ACHN (cell line): ENCODE results near the gene LRBA.
"Not testable (repeated sequence)": the region's sequence is repeated elsewhere in the genome, so short reads cannot be mapped to it uniquely, and the experiment has no call there.

Experiments used
- DNase-seq: peaks from one replicate; pipeline ENCODE4 v3.0.0-alpha.2; 2015
- in situ Hi-C: cut with HindIII; loops from 2 replicates; pipeline ENCODE4 v1.10.0; 2017; ENCODE audit warnings: low sequenced_read_pairs, low pct_ligation_motif_present, low pct_unique_long_range_greater_than_20kb

LRBA gene

DNA sequence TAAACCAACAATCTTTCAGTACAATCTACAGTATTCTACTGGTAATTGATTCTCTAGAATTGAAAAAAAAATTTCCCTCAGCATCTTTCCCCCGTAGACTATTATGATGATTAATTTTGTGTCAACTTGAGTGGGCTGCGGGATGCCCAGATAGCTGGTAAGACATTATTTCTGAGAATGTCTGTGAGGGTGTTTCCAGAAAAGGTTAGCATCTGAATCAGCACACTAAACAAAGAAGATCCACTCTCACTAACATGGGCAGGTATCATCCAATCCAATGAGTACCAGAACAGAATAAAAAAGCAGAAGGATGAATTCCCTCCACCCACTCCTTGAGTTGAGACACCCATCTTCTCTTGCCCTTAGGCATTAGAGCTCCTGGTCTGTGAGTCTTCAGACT is 619.2 kb downstream of the LRBA start:
- in situ Hi-C loops = no loop called here
- DNase-seq = no peak

DNA sequence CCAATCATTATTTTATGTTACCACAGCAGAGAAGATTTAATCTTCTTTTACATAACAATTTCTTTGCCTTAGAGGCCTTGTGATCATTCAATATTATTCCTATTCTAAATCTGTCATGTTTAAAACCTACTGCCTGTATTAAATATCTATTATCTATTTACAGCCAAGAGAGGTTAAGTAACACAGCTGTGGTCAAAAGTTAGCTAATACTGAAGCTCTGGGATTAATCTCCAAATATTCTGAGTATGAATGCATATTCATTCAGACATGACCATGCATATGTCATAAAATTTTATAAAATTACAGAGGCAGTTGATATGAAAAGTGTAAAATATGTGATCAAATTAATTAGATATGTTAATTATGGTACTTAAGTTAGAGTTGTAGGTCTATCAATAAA is 621.0 kb downstream of the LRBA start:
- in situ Hi-C loops = no loop called here
- DNase-seq = no peak

DNA sequence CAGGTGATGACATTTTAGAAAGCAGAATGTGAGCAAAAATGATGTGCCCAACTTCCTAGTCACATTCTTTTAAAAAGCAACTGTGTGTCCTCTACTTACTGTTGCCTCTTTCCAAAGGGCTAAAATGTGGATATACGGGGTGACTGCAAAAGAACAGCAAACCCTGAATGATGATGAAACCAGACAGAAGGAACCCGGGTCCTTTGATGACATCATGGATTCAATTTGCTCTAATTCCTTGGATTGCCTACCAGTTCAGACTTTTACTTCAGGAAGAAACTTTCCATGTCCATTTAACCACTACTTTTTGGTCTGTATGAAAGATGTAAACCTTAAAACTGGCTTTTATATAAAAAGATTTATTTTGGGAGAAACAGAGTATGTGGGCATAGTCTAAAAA is 624.0 kb downstream of the LRBA start:
- in situ Hi-C loops = no loop called here
- no peak for DNase-seq

DNA sequence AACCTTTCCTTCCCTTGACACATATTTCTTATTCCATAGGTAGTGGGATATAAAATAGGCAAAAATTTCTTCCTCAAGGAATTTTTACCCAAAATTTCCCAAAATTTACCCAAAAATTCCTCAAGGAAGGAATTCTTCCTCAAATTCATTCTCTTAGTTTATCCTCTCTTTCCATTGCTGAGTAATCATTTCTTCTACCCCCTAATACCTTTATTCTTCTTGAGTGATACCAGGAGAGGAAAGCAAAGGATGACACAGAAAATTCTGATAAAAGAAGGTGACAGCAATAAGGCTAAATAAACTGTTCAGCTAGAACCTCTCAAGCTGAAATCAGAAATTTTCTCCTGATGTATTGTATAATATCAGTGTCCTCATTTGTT is 624.6 kb downstream of the LRBA start:
- in situ Hi-C loops = no loop called here

DNA sequence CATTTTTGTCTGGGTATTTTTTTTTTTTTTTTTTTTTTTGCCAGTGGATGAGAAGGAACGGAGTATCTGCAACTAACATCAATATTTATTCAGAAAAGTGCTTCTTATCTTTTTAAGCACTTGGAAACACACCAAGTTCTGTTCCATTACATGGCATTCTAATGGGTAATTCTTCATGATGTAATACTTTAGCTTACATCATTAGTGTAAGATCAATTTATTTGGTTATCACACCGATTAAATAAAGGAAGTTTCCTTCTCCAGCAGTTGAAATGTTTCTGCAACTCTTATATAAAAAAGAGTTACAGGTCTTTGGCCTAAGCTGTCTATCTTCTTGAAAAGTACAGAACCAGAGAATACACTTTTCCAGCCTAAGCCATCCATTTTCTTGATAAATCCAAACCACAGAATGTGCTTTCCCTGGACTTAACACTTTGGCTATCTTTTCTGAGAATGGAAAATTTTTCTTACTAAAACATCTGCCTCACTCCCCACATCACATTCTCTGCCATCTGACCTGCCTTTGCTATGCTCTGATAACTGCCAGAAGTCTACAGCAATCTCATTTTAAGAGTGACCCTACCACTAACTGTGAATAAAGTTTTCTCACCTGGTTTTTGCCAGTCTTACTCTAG is 625.1 kb downstream of the LRBA start:
- in situ Hi-C loops = no loop called here
- DNase-seq = no peak

More for the DNA sequence above, 624.6 kb downstream of the LRBA start:
- no peak for DNase-seq

DNA sequence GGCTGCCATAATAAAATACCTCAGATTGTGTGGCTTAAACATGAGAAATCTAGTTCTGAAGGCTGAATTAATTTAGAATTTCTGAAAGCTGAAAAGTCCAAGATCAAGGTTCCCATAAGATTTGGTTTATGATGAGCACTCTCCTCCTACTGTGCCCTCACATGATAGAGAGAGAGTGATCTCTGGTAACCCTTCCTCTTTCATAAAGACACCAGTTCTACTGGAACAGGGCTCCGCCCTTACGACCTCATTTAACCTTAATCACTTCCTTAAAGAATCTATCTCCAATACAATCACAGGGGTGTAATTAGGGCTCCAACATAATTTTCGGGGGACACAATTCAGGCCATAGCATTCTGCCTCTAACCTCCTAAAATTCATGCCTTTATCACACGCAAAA is 627.1 kb downstream of the LRBA start:
- no peak for DNase-seq
- in situ Hi-C loops = no loop called here

DNA sequence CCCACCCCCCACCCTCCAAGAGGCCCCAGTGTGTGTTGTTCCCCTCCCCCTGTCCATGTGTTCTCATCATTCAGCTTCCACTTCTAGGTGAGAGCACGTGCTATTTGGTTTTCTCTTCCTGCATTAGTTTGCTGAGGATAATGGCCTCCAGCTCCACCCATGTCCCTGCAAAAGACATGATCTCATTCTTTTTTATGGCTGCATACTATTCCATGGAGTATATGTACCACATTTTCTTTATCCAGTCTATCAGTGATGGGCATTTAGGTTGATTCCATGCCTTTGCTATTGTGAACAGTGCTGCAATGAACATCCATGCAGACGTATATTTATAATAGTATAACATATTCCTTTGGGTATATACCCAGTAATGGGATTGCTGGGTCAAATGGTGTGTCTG is 628.7 kb downstream of the LRBA start:
- in situ Hi-C loops, DNase-seq: not testable (repeated sequence)

DNA sequence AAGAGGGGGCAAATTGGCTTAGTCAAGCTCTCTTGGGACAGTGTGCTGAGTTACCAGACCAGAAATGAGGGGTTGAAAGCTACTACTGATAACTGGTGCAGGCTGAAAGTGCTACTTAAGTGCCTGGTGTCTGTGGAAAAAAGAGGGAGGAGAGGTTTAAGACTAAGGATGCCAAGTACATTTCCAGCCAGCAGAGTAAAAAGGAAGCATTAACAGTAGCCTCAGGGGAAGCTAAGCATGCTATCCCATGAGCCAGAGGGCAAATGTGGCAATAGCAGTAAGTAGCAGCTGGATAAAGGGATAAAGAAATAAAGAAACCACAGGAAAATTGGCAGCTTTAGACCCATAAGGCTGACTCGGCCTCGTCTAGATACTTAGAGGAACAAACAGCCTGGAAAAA is 629.5 kb downstream of the LRBA start:
- in situ Hi-C loops = no loop called here
- DNase-seq = no peak

DNA sequence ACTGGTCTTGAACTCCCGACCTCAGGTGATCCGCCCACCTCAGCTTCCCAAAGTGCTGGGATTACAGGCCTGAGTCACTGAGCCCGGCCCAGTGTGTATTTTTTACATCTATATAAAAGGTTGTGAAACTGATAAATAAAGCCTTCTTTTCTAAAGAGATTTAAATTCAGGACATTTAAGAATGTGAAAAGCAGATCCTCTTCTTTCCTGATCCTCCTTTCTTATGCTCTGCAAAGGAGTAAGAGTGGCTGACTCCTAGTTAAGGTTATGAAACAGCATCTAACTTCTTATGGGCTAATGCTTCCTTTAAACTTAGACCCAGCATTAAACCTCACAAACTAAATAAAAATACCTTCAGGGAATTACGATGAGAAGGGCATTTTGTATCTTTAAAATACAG is 630.8 kb downstream of the LRBA start:
- in situ Hi-C loops = no loop called here
- no peak for DNase-seq

DNA sequence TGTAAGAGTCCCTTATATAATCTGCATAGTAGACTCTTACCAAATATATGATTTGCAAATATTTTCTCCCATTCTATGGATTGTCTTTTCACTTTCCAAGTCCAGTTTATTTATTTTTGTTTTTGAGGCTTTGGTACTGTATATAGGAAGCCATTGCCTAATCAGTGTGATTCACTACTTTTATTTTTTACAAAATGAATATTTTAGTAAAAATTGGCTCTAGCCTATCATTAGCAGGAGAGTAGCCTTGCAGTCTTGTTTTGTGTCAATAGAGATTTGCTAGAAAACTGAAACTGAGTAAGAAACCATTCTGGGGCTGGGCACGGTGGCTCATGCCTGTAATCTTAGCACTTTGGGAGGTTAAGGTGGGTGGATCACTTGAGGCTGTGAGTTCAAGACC is 633.1 kb downstream of the LRBA start:
- in situ Hi-C loops = no loop called here
- DNase-seq = no peak

DNA sequence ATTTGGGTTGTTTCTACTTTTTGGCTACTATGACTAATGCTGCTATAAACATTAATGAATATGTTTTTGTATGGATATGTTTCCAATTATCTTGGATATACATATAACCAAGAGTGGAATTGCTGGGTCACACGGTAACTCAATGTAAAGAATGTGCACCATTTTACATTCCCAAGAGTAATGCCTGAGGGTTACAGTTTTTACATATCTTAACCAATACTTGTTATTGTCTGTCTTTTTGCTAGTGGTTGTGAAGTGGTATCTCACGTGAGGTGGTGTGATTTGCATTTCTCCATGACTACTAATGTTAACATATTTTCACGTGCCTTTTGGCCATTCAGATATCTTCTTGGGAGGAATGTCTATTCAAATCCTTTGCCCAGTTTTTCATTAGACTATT is 633.5 kb downstream of the LRBA start:
- in situ Hi-C loops = no loop called here
- no peak for DNase-seq

DNA sequence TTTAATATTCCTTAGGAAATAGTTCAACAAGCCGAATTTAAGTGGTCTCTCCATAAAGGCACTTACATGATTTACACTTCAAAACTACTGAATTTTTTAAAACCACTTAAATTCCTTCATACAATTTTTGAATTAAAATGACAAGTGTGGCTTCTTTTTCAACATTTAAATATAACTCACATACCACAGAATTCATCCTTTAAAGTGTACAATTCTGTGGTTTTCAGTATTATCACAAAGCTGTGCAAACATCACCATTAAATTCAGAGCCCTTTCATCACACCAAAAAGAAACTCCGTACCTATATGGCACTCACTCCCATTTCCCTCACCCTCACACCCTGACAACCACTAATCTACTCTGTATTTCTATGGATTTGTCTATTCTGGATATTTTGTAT is 634.0 kb downstream of the LRBA start:
- no peak for DNase-seq
- in situ Hi-C loops = no loop called here

DNA sequence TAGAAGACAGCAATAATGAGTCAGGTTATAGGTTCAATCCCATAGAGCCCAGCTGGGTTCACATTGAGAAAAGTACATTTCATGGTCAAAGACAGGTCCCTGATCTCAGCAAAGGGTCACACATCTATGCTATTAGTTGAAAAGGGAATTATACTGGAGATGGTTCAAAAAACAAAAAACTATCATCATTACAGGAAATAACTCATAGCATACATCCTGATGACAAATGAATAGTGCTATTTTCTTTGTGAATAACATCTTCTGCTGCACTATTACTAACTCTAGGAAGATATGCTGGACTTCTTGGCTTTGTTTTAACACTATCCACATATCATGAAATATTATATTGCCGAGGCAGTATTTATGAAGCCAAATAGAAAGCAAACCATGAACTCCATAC is 635.6 kb downstream of the LRBA start:
- in situ Hi-C loops = no loop called here
- DNase-seq = no peak

DNA sequence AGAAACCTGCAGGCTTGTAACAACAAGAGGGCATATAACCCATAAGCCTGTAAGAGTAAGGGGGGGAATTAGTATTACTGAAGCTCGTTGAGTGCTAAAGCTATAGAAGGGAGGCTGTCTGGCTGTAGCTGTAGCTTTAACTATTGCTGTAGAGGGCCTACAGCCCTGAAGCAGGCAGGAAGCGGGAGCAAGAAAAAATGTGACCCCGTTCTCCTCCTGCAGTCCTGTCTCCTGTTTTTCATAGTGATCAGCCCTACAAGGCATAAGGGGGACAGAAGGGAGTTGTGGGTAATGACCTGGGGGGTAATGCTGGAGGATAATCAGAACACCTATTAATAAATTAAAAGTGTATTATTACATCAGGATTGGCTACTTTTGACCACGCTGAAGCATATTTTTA is 640.1 kb downstream of the LRBA start:
- in situ Hi-C loops = no loop called here
- no peak for DNase-seq

DNA sequence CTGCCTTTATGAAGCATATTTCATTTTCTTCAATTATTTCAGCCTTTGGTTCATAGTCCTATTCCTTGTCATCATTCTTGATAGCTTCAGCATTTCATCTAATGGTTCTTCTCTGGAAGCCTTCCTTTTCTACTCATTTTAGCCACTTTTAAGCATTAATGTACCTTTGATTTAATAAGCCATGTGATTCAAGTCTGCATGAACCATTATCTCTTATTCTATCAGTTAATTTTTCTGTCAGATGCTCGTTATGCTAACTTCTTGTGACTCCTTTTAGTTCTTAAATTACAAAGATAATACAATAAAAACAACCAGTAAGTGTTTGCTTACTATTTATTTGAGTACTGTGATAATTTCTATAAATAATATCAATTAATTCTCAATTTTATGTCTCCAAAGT is 643.2 kb downstream of the LRBA start:
- no peak for DNase-seq
- in situ Hi-C loops = no loop called here

DNA sequence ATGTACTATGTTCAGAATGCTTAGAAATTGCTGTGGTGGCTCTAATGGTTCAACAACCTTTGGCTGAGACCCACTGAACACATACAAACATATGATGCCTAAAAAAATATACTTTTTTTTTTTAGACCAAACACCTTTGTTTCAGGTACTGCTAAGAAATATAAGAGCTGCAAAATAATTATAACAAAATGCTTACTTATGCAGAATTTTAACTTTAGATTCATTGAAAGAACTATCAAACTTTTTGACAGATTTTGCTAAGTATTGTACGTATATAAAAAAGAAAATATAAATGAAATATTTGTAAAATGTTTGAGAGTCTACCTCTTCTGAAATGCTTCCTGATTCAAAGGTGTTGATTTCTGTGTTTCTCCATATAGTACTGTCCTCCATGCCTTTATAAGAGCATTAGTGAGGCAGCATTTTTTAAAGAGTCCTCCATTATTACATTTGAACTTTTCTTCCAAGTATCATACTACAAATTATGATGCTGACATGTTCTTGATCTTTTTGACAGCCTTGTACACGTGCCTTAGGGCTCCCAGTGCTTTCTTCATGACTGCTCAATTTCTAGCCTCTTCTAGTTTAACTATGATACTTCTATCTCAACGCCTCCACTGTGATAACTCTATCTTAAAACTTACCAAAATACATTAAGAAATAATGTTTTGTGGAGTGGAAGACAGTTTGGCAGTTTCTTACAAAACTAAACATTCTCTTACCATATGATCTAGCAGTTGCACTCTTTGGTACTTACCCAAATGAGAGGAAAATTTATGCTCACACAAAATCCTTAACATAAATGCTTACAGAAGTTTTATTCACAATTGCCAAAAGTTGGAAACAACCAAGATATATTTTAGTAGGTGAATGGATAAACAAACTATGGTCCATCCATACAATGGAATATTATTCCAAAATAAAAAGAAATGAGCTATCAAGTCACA is 645.4 kb downstream of the LRBA start:
- DNase-seq = no peak
- in situ Hi-C loops = no loop called here

DNA sequence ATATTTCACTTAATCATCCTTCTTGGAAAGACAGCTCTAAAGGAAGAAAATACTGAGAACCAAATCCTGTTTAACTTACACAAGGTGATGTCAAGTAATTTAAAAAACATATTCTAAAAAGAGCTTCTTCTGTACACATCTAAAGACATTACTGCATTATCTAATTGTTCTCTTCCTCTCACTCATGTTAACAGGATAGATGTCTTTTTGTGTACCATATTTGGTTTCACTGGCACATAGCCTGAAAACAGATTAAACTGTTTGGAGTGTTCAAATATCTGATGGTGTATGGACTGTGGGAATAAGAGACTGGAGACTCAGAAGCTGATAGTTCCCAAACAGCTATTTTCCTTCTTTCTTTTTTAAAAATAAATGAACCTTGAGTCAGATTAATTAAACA is 646.4 kb downstream of the LRBA start:
- in situ Hi-C loops = no loop called here
- no peak for DNase-seq

DNA sequence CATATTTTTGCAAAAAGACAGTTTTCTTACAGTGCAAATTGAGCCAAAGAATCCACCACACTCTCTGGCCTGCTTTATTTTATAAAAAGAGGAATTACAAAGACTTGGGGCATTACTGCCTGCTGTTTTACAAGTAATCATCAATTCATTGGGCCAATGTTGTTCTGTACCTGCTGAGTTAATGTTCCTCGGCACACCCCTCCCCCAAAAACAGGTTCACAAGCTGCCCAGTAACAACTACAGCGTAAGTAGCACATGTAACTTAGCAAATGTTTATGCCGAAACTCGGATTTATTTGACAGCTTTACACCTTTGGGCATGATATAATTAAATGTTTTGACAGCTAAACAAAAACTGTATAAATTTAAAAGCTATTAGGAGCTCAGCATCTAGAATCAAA is 647.8 kb downstream of the LRBA start:
- DNase-seq = no peak
- in situ Hi-C loops = no loop called here

DNA sequence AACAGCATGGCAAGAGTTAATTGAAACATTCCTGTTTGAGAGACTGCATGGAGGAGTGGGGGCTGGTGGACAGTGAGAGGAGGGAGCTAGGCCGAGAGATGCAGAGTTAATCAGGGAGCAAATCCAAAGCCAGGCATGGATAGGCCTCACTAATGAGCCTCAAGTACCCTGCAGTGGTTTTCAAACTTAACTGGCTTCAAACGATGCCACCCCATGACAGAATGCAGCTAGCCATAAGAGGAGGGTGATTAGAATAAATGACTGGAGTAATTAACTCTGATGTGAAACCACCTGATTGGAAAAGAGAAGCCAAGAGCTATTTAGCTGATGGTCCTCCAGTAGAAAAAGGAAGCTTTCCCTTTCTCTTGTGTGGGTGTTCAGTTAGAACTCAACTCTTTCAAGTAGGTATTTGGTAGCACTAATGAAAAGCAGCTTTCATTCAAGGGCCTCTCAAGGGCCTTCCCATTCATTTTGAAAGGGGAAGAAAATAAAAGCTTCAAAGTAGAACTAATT is 648.5 kb downstream of the LRBA start:
- in situ Hi-C loops = no loop called here
- no peak for DNase-seq
